Neutrophil (primary cell): Measurements from ENCODE around the gene WDR86.

ENCODE experiments used
- H3K27ac ChIP-seq: fragments of 200-600 bp; sonication (generic); 2 replicates; pipeline ENCODE4 v1.5.1; 2016; ENCODE audit warnings: mild to moderate bottlenecking, moderate library complexity
- H3K27me3 ChIP-seq: fragments of 200-600 bp; sonication (generic); 2 replicates; pipeline ENCODE4 v1.6.0; 2016; ENCODE audit warnings: mild to moderate bottlenecking
- H3K36me3 ChIP-seq: fragments of 200-600 bp; sonication (generic); 2 replicates; pipeline ENCODE4 v1.5.1; 2017
- H3K4me1 ChIP-seq, 2 experiments: fragments of 200-600 bp in 1 of 2; sonication (generic) in 1 of 2; 1 replicate in 1 of 2; 2 replicates in 1 of 2; pipeline versions ENCODE4 v1.5.1 to v1.6.1; 2013 to 2016; ENCODE audit warnings: low read depth in 1 of 2, low read length in 1 of 2, mild to moderate bottlenecking in 1 of 2, moderate library complexity in 1 of 2; ENCODE audit not compliant: control insufficient read depth in 1 of 2, insufficient read depth in 1 of 2
- H3K4me3 ChIP-seq, 2 experiments: fragments of 200-600 bp in 1 of 2; sonication (generic) in 1 of 2; 1 replicate in 1 of 2; 2 replicates in 1 of 2; pipeline ENCODE4 v1.5.1; 2013 to 2016; ENCODE audit warnings: low read depth in 1 of 2, low read length in 1 of 2, mild to moderate bottlenecking in 1 of 2, moderate library complexity in 1 of 2
- H3K9me3 ChIP-seq: fragments of 200-600 bp; sonication (generic); 2 replicates; pipeline ENCODE4 v1.5.1; 2016
- CTCF ChIP-seq: fragments of 200-600 bp; sonication (generic); IDR thresholded peaks from 2 replicates; pipeline ENCODE4 v1.5.1; 2016; ENCODE audit warnings: antibody characterized with exemption

The WDR86 gene

GRCh38 chr7:151410405-151411390, 860 bp upstream of the WDR86 start:
- Histone ChIP-seq H3K4me1 (peaks cover 3 to 23% of the 10 kb centered on the region in 2 experiments), H3K9me3 (no peaks in the 10 kb centered on the region), H3K27me3 (peaks cover 77% of the 10 kb centered on the region), H3K27ac (no peak overlapping the region), H3K4me3 (no peak overlapping the region), H3K36me3 (no peaks in the 10 kb centered on the region)
- no peak for TF ChIP-seq CTCF

- no peak overlapping the region for H3K27ac ChIP-seq
- no peak for TF ChIP-seq CTCF
- H3K36me3 ChIP-seq = no peaks in the 10 kb centered on the region
- no peak overlapping the region for H3K4me3 ChIP-seq
- peaks cover 0 to 18% of the 10 kb centered on the region in 2 experiments for H3K4me1 ChIP-seq
- peaks cover 77% of the 10 kb centered on the region for H3K27me3 ChIP-seq
- H3K9me3 ChIP-seq = no peaks in the 10 kb centered on the region
Measured at GRCh38 chr7:151408839-151409666, 785 bp downstream of the WDR86 start.

GRCh38 chr7:151408498-151408838, 1.4 kb downstream of the WDR86 start:
- H3K27me3 ChIP-seq = peaks cover 77% of the 10 kb centered on the region
- peaks cover 0 to 18% of the 10 kb centered on the region in 2 experiments for H3K4me1 ChIP-seq
- no peak overlapping the region for H3K4me3 ChIP-seq
- no peak for TF ChIP-seq CTCF
- no peaks in the 10 kb centered on the region for H3K36me3 ChIP-seq
- no peaks in the 10 kb centered on the region for H3K9me3 ChIP-seq
- H3K27ac ChIP-seq = no peak overlapping the region

GRCh38 chr7:151406886-151407583, 2.8 kb downstream of the WDR86 start:
- Histone ChIP-seq H3K4me3 (no peak overlapping the region), H3K36me3 (no peaks in the 10 kb centered on the region), H3K4me1 (peaks cover 0 to 18% of the 10 kb centered on the region in 2 experiments), H3K27ac (no peak overlapping the region), H3K9me3 (no peaks in the 10 kb centered on the region), H3K27me3 (peaks cover 64% of the 10 kb centered on the region)
- TF ChIP-seq CTCF = no peak

- Histone ChIP-seq H3K4me1 (peaks cover 0 to 18% of the 10 kb centered on the region in 2 experiments), H3K36me3 (no peaks in the 10 kb centered on the region), H3K4me3 (no peak overlapping the region), H3K9me3 (no peaks in the 10 kb centered on the region), H3K27me3 (peaks cover 56% of the 10 kb centered on the region), H3K27ac (no peak overlapping the region)
- no peak for TF ChIP-seq CTCF
Measured at GRCh38 chr7:151406051-151406875, 3.6 kb downstream of the WDR86 start.
